ENCODE data around the gene RSRC1.

GRCh38 chr3:158337110-158337509 lies 227.2 kb downstream of the RSRC1 start:
- TF ChIP-seq CTCF (IDR thresholded peaks at IDR 0.05; ENCODE audit: low read length): no peak
- no peak for TF ChIP-seq EZH2 (IDR thresholded peaks at IDR 0.05; ENCODE audit: borderline replicate concordance, low read length)
